Left renal cortex interstitium (tissue), 4 donors: ENCODE measurements around the gene SLC39A11. TPM values are rescaled to one million over a fixed set of nuclear protein-coding genes. Genes with fewer than 3 reads are reported as not detected.
A peak's percentile ranks its signal among the peaks of the same experiment; 100 is the strongest.
"Not testable (repeated sequence)": the region's sequence is repeated elsewhere in the genome, so short reads cannot be mapped to it uniquely, and the experiment has no call there.

Source experiments
- DNase-seq, 4 donors: peaks; one replicate each; pipeline ENCODE4 v3.0.0-alpha.2; 2013; ENCODE audit warnings: low read depth in 4 of 4, low spot score in 2 of 4, missing footprints in 1 of 4
- polyA plus RNA-seq, 4 donors: library from polyadenylated mRNA; unstranded; fragments of 120-200 nt; gene quantifications; one replicate each; pipeline ENCODE4 v1.2.1, GENCODE V29; 2013; ENCODE audit not compliant: insufficient read length in 4 of 4

Gene SLC39A11
- polyA plus RNA-seq, 4 donors = 23.6 to 28.4 (median 26.0) TPM

DNA sequence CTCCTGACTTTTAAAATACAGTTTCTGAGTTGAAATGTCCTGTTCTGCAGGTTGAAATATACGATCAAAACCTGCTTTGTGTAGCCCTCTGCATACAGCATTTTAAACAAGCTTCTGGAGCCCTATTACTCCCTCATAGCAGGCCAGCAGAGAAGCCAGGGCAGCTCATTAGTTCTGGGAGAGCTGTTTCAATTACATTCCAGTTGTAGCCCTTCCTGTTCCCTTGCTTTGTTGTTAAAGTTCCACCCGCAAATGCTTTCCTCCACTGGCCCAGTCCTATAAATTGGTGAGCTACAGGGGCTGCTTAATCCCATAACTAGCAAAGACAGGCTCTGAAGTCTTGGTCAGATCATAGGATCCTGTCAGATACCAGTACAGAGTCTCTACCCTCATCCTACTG lies 162.5 kb downstream of the SLC39A11 start:
- peak in 1 of 4 donors; percentile 36 for DNase-seq

DNA sequence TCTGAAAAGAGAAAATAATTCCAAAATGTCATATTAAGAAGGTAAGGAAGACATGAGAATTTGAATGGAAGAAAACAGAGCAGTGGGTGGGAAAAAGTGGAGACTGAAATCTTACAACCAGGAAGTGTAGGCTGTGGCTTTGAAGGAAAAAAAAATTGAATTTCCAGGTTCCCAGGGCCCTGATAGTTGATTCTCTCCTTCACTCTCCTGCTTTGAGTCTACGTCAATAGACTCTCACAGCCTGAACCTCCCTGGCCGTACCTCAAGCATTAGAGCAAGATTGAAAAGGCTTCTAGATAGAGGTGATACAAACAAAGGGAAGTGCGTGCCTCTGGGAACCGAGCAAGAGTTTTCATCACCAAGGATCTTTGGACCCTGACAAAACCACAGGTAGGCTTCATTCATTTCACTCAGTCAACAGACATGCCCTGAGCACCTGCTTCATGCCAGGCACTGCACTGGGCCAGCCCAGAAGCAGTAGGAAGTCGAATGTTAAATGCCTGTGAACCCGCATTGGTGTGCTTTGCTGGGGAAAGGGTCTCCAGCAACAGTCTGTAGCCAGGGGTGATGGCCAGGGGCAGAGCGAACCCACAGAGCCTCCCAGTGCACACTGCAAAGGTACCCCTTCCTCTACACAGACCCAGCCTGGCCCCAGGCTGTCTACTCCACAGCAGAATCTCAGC lies 163.9 kb downstream of the SLC39A11 start:
- DNase-seq = no peak

- no peak for DNase-seq
Observed at GRCh38 chr17:72927760-72928159, 164.7 kb downstream of the SLC39A11 start.

DNA sequence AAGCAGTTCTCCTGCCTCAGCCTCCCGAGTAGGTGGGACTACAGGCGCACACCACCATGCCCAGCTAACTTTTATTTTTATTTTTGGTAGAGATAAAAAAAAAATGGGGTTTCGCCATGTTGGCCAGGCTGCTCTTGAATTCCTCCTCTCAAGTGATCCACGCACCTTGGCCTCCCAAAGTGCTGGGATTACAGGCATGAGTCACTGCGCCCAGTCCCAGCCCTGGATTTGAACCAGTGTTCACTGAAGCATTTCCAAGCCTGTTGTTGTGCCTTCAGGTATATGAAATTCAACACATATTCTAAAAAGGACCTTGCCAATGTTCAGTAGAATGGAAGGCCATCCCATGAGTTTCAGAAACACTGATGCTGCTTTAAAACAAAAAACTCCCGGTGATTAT lies 165.3 kb downstream of the SLC39A11 start:
- DNase-seq = no peak

GRCh38 chr17:72926171-72926570 lies 166.3 kb downstream of the SLC39A11 start:
- DNase-seq = no peak

GRCh38 chr17:72924196-72924595 lies 168.3 kb downstream of the SLC39A11 start:
- no peak for DNase-seq

DNA sequence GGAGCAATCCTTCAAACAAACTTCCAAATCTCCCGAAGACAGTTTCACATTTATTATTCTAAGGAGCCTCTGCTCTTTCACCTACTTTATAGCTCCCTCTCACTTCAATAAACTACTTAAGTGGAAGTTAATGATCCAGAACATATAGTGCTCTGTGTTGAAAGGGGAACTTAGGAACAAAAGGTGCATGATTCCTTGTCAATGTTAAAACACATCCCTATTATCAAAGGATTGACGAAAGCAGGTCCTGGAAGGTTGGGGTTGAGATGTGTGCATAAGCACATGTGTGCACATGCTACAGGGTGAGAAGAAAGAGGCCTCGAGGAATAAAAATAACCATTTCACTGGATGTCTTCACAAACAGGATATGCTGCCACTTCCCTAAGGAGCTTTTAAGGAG lies 170.3 kb downstream of the SLC39A11 start:
- DNase-seq = no peak

DNA sequence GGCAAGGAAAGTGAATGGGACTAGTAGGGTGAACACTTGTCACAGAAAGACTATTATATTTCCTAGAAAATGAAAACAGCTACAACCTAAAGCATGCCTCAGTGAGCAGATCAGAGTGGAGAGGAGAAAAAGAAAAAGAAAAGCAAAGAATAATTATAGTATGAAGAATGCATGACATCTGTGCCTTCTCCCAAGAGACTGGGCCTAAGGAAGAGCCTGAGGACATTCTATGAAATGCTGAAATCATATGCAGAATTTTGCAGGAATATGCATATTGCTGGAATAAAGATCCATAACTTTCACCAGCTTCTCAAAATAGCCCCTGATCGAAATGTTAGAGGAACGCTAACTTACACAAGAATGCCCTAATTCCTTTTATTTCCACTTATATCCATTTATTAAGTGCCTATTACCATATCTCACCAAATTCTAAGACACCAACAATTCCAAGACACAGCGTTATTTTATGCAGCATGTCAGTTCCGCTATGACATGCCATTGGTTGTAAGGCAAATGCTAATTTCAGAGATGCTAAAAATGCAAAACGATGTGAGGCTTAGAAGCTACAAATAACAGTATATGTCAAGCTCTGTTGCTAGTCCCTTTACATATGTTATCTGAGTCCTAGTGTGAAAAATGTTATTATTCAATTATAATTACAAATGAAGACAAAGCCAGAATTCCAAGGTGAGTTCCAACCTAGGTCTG lies 171.0 kb downstream of the SLC39A11 start:
- no peak for DNase-seq

- DNase-seq = no peak
Observed at GRCh38 chr17:72920513-72920912, 172.0 kb downstream of the SLC39A11 start.

DNA sequence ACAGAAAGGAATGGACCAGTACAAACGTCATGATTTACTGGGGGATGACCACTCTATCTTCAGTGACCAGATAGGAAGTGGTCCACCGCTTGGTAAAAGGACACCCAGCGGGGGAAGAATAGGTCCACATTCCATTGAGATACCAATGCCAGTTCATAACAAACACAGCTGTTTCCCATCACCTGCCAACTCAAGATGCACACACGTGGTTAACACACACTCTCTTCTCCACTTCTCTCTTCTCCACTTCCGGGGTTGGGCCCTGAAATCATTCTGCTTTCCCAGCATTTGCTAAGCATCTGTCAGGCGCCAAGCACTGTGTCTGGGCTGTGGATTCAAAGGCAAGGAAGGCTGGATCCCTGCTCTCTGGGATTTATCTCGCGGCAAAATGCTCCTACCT lies 175.5 kb downstream of the SLC39A11 start:
- no peak for DNase-seq

- DNase-seq = no peak
Observed at GRCh38 chr17:72915625-72916081, 176.8 kb downstream of the SLC39A11 start.

DNA sequence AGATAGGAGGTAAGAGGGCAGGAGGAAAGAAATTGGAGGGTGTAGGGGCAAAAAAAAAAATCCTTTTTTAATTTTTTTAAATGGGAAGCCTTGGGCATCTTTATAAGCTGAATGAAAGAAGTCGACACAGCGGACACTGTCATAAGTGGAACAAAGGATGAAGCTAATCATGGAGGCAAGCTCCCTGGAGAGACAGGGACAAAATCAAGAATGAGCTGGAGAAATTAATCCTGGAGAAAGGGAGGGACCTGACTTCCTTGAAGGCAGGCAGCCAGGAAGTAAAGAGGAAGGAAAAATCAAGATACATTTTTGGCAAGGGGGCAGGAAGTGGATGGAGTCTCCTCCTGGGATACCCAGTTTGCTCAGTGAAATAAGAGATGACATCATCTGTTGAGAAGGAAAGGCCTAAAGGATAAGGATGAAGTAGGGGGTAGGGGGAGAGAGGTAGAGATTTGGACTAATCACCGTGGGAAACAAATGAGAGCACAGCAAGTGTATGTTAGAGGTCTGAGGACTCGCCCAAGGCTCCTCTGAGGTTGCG lies 179.3 kb downstream of the SLC39A11 start:
- DNase-seq = no peak

GRCh38 chr17:72906306-72906705 lies 186.2 kb downstream of the SLC39A11 start:
- DNase-seq = no peak

GRCh38 chr17:72903522-72903921 lies 189.0 kb downstream of the SLC39A11 start:
- DNase-seq = no peak

GRCh38 chr17:72901657-72902056 lies 190.8 kb downstream of the SLC39A11 start:
- DNase-seq = no peak

GRCh38 chr17:72901083-72901482 lies 191.4 kb downstream of the SLC39A11 start:
- no peak for DNase-seq

GRCh38 chr17:72900654-72900971 lies 191.9 kb downstream of the SLC39A11 start:
- DNase-seq = no peak

DNA sequence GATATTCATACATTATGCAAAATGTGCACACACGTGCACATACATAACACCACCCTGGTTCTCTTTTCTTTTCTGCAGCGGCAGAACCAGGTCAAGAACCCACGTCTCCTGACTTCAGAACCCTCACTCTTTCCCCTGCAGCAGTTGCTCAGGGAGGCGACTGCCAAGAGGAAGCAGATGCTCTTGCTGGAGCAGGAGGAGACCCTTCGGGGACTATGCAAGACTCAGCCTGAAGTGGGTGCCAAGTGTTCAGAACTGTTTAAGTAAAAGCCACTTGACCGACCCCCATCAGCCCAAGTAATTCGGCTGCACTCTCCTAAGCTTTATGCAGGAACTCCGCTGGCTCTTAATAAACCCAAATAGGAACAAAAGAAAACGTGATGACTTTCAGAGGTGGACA lies 193.8 kb downstream of the SLC39A11 start:
- DNase-seq = no peak

DNA sequence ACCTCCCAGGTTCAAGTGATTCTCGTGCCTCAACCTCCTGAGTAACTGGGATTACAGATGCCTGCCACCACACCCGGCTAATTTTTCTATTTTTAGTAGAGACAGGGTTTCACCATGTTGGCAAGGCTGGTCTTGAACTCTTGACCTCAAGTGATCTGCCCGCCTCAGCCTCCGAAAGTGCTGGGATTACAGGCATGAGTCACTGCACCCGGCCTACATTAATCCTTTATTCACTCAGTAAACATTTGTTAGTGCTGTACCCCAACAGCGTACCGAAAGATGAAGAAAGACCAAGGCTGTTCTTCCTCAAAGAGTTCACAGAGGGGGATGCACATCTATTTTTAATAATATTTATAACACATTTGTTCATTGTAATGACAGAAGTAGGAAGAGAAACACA lies 196.2 kb downstream of the SLC39A11 start:
- DNase-seq = not testable (repeated sequence)

DNA sequence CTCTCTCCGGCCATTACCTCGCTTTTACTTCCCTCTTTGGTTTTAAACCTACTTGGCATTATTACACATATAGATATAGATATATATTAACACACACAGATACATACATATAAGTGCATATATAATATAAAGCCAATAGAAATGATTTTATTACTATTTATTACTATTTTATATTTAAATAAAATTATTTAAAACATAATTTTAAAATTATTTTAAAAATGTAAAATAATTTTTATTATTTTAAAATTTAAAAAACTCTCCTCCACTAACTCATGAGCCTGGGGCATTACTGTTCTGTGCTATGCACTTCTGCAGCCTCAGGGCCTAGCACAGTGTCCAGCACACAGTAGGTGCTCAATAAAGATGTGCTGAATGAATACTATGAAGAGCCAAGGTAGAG lies 200.9 kb downstream of the SLC39A11 start:
- DNase-seq = no peak

- no peak for DNase-seq
Observed at GRCh38 chr17:72890711-72891110, 201.8 kb downstream of the SLC39A11 start.

DNA sequence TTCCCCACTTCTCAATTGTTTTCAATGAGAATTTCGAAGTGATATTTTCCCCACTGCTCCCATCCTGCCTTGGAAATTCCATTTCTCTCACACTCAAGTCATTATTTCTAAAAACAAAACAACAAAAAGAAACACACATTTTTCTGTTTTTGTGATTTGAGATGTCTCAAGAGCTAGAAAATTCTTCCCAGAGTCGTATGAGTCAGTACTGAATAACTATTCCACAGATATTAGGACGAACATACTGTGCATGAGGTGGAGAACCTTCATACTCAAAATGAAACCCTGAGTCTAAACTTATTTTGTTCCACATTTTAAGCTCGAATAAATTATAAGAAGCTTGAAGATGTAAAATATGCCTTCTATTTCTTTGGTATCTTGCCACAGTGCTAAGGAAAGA lies 204.6 kb downstream of the SLC39A11 start:
- DNase-seq = no peak
